ENCODE data around the gene ABCC6.

DNA sequence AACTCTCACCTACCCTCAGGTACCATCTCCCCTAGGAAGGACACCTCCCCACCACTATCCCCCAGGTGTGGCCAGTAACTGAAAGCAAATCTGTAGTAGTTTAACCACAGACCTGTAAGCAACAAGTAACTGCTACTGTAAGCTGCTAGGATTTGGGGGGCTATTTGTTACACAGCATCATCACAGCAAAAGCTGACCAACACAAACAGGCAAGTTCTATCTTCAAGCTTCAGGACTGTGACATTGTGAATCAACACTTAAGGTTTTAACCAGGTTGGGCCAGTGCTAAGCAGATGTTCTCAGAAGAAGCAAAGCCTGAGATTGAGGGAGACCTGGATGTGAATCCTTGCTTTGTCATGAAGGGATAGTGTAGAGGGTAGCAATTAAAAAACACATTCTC lies 47.0 kb downstream of the ABCC6 start:
- no peak for TF ChIP-seq PRMT3 (CRISPR knock-in tag; IDR thresholded peaks at IDR 0.05; ENCODE audit: borderline replicate concordance, low read depth)
- no peak for TF ChIP-seq CTCF (CRISPR knock-in tag; IDR thresholded peaks at IDR 0.05)
- no peak for TF ChIP-seq TCF7L2 (IDR thresholded peaks at IDR 0.05; ENCODE audit: low read depth, low read length)
- TF ChIP-seq TP53 (CRISPR knock-in tag; conservative IDR thresholded peaks at IDR 0.05): no peak
- no peak for TF ChIP-seq ZNF333 (CRISPR knock-in tag; IDR thresholded peaks at IDR 0.05; ENCODE audit: borderline replicate concordance)
- TF ChIP-seq NR3C1 (CRISPR knock-in tag; IDR thresholded peaks at IDR 0.05): no peak
- no peak for TF ChIP-seq MTA3 (CRISPR knock-in tag; IDR thresholded peaks at IDR 0.05)
- TF ChIP-seq MAFF (IDR thresholded peaks at IDR 0.05; ENCODE audit: low read depth, low read length): no peak
- no peak for TF ChIP-seq ZNF274 (CRISPR knock-in tag; IDR thresholded peaks at IDR 0.05)
- TF ChIP-seq NFKBIZ (CRISPR knock-in tag; IDR thresholded peaks at IDR 0.05): no peak
- TF ChIP-seq ZBTB21 (CRISPR knock-in tag; IDR thresholded peaks at IDR 0.05): no peak
- no peak for TF ChIP-seq ZFP41 (CRISPR knock-in tag; IDR thresholded peaks at IDR 0.05; ENCODE audit: borderline replicate concordance)
- no peak for TF ChIP-seq JUN (CRISPR knock-in tag; IDR thresholded peaks at IDR 0.05)

Data from HepG2 (cell line).